ENCODE data around the gene RAPGEF1.

GRCh38 chr9:131596430-131596743 lies 143.5 kb downstream of the RAPGEF1 start:
- no peak for TF ChIP-seq KLF7 (tag by site-specific recombination; IDR thresholded peaks at IDR 0.05; ENCODE audit: borderline replicate concordance)
- no peak for TF ChIP-seq CTCF (tag by site-specific recombination; IDR thresholded peaks at IDR 0.05)
- no peak for TF ChIP-seq ZBTB10 (tag by site-specific recombination; IDR thresholded peaks at IDR 0.05)
- no peak for TF ChIP-seq OVOL3 (tag by site-specific recombination; IDR thresholded peaks at IDR 0.05)
